ENCODE measurements around the gene WDR70.
A peak's percentile ranks its signal among the peaks of the same experiment; 100 is the strongest.
"Not testable (repeated sequence)": the region's sequence is repeated elsewhere in the genome, so short reads cannot be mapped to it uniquely, and the experiment has no call there.

WDR70 gene

DNA sequence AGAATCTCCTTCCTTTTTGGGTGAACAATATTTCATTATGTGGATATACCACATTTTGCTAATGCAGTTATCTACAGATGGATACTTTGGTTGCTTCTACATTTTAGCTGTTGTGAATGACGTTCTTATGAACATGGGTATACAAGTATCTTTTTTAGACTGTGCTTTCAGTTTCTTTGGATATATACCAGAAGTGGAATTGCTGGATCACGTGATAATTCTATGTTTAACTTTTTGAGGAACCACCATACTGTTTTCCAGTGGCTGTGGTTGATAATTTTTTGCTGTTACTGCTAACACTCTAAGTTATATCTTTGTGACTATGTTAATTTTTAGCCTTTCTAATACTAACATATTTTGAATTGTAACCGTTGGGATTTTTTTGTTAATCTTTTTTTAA lies 12.5 kb downstream of the WDR70 start:
- H3K4me3 ChIP-seq (ENCODE audit: low read depth, low read length), result no peak overlapping the region
- DNase-seq (ENCODE audit: low read depth), result no peak
- TF ChIP-seq, protein P1, sequence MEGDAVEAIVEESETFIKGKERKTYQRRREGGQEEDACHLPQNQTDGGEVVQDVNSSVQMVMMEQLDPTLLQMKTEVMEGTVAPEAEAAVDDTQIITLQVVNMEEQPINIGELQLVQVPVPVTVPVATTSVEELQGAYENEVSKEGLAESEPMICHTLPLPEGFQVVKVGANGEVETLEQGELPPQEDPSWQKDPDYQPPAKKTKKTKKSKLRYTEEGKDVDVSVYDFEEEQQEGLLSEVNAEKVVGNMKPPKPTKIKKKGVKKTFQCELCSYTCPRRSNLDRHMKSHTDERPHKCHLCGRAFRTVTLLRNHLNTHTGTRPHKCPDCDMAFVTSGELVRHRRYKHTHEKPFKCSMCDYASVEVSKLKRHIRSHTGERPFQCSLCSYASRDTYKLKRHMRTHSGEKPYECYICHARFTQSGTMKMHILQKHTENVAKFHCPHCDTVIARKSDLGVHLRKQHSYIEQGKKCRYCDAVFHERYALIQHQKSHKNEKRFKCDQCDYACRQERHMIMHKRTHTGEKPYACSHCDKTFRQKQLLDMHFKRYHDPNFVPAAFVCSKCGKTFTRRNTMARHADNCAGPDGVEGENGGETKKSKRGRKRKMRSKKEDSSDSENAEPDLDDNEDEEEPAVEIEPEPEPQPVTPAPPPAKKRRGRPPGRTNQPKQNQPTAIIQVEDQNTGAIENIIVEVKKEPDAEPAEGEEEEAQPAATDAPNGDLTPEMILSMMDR (conservative IDR thresholded peaks at IDR 0.05; ENCODE audit: low read depth, low read length), result no peak

DNA sequence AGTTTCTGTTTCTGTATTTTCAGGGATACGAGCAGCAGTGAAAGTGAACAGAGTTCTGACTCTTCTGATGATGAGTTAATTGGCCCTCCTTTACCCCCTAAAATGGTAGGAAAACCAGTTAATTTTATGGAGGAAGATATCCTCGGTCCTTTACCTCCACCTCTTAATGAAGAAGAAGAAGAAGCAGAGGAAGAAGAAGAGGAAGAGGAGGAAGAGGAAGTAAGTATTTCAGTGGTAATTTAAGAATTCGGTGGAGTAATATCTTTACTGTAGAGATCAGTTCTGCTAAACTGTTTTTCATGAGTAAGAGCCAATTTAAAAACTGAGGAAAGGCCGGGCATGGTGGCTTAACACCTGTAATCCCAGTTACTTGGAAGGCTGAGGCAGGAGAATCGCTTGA lies 17.2 kb downstream of the WDR70 start:
- TF ChIP-seq, protein P1 (conservative IDR thresholded peaks at IDR 0.05; ENCODE audit: low read depth, low read length), result no peak
- DNase-seq (ENCODE audit: low read depth), result no peak
- no peak overlapping the region for H3K4me3 ChIP-seq (ENCODE audit: low read depth, low read length)

DNA sequence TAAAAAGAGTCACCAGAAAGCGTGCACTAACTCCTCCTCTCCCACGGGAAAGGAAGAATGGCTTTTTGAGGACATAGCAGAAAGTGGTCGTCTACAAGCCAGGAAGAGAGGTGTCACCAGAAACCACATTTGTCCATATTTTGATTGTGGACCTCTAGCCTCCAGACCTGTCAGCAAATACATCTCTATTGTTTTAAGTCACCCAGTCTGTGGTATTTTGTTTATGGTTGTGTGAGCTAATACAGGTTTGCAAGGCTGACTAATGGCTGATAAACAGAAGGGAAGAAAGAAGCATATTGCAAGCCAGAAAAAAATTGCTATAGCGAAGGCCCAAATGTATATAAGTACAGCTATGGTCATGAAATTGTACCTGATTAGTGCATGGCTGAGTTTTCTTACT lies 21.4 kb downstream of the WDR70 start:
- TF ChIP-seq, protein P1 (conservative IDR thresholded peaks at IDR 0.05; ENCODE audit: low read depth, low read length), result no peak
- H3K4me3 ChIP-seq (ENCODE audit: low read depth, low read length), result no peak overlapping the region
- DNase-seq (ENCODE audit: low read depth), result peak; percentile 57

DNA sequence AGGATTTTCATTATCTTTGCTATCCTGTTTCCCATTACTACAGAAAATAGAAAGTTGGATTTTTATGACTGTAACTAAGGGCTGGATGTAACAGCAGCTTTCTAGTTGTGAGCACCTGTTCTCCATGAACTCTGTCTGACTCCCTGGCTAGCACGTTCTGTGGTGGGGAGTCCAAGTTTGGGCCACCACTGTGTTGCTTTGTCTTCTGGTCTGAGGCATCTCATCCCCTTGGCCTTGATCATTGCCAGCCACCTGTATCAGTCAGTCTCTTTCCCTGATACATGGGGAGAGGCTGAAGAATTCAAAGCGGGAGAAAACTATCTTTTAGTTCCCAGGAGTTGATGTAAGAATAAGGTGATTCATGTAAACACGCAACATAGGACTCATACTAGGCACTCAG lies 33.4 kb downstream of the WDR70 start:
- H3K4me3 ChIP-seq (ENCODE audit: low read depth, low read length), result no peak overlapping the region
- DNase-seq (ENCODE audit: low read depth), result no peak
- TF ChIP-seq, protein P1 (conservative IDR thresholded peaks at IDR 0.05; ENCODE audit: low read depth, low read length), result no peak

DNA sequence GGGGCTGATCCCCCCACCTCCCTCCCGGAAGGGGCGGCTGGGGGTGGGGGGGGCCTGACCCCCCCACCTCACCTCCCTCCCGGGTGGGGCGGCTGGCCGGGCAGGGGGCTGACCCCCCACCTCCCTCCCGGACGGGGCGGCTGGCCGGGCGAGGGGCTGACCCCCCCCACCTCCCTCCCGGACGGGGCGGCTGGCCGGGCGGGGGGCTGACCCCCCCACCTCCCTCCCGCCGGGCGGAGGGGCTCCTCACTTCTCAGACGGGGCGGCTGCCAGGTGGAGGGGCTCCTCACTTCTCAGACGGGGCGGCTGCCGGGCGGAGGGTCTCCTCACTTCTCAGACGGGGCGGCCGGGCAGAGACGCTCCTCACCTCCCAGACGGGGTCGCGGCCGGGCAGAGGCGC lies 36.3 kb downstream of the WDR70 start:
- not testable (repeated sequence) for H3K4me3 ChIP-seq (ENCODE audit: low read depth, low read length); DNase-seq (ENCODE audit: low read depth)

DNA sequence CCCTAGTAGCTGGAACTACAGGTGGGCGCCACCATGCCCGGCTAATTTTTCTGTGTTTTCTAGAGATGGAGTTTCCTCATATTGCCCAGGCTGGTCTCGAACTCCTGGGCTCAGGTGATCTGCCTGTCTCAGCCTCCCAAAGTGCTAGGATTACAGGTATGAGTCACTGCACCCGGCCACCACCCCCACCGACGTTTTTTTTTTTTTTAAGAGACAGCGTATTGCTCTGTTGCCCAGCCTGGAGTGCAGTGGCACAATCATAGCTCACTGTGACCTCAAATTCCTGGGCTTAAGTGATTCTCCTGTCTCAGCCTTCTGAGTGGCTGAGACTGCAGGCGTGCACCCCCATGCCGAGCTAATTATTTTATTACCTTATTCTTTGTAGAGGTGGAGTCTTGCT lies 38.2 kb downstream of the WDR70 start:
- no peak for DNase-seq (ENCODE audit: low read depth)
- no peak overlapping the region for H3K4me3 ChIP-seq (ENCODE audit: low read depth, low read length)
- TF ChIP-seq, protein P1 (conservative IDR thresholded peaks at IDR 0.05; ENCODE audit: low read depth, low read length), result no peak

DNA sequence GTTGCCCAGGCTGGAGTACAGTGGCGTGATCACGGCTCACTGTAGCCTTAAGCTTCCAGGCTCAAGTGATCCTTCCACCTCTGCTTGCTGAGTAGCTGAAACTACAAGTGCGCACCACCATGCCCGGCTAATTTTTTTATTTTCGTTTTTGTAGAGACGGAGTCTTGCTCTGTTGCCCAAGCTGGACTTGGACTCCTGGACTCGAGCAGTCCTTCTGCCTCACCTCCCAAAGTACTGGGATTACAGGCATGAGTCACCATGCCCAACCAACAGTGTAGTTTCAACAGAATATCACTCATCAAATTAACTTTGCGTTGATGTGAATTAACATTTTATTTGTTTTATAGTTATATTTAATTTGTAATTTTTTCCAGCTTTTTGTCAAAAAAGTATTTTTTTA lies 45.3 kb downstream of the WDR70 start:
- no peak overlapping the region for H3K4me3 ChIP-seq (ENCODE audit: low read depth, low read length)
- no peak for DNase-seq (ENCODE audit: low read depth)
- TF ChIP-seq, protein P1 (conservative IDR thresholded peaks at IDR 0.05; ENCODE audit: low read depth, low read length), result no peak

DNA sequence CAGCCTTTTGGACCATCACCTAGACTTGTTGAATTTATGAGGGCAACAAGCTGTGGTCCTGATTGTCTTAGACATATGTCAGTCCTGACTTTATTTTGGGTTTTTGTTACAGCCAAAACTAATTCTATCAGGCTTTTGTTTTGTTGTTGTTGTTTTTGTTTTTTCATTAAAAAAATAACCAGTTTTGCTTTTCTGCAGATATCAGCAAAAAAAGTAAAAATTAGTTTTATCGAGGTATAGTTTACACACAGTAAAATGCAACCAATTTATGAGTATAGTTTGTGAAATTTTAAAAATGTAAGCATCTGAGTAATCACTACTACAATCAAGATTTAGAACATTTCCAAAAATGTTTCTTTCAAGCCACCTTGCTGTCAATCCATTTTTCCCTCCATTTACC lies 48.9 kb downstream of the WDR70 start:
- DNase-seq (ENCODE audit: low read depth), result no peak
- TF ChIP-seq, protein P1 (conservative IDR thresholded peaks at IDR 0.05; ENCODE audit: low read depth, low read length), result no peak

More for the DNA sequence above, 48.9 kb downstream of the WDR70 start:
- no peak overlapping the region for H3K4me3 ChIP-seq (ENCODE audit: low read depth, low read length)
